Measurements from ENCODE around the gene G6PC3.

G6PC3 gene

DNA sequence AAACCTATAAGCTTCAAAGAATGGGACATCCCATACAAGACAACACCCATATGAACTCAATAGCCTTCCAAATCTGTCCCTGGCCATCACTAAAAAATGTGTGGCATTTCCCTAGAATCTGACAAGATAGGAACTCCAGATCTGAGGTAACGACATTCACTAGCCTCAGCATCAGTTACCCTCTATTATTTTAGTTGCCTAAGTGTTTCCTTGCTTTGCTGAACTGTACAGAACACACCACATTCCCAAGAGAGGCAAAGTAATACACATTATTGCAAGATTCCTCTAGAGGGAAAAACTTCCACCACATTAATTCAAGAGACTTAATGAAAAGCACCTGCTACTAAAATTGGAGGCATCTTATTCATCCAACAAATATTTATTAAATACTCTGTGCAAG is 9.1 kb upstream of the G6PC3 start:
- no peak for DNase-seq

DNA sequence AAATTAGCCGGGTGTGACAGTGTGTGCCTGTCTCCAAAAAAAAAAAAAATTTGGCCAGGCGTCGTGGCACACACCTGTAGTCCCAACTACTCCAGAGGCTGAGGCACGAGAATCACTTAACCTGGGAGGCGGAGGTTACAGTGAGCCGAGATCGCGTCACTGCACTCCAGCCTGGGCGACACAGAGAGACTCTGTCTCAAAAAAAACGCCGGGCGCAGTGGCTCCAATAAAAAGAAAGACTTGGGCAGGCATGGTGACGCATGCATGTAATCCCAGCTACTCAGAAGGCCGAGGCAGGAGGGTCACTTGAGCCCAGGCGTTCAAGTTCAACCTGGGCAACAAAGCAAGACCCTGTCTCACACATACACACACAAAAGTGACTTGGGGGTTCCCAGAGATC is 7.7 kb upstream of the G6PC3 start:
- DNase-seq, result no peak

DNA sequence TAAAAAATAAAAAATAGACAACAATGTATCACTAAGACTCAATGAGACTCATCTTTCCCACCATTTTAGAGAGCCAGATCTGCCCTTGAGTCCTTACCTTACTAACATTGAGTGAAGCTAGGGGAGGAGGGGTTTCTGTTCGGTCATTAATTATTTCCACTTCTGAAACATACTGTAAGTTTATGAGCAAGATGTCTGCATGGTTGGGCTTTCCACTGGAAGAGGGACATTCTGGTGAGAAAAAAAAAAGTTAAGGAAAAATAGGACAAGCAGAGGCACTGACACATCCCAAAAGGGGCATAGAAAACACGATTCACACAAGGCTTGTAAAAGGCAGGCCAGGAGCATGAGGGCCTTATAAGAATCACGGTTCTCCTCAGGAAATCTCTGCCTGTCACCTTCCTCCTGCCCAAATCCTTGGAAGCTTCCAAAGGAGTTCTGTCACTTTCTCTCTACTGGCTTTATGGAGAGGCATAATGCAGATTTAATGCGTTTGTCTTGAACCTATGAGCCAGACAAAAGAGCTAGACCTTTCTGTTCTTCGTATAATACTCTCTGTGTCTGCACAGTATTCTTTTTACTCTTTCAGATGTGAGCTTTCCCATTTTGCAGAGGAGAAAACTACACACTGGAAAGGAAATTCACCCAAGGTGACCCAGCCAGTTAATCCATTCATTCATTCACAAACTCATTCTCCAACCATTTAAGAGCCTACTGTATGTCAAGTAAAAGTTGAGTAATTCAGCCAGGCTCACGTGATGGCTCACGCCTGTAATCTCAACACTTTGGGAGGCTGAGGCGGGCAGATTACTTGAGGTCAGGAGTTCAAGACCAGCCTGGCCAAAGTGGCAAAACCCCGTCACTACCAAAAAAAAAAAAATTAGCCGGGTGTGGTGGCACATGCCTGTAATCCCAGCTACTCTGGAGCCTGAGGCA is 6.6 kb upstream of the G6PC3 start:
- no peak for DNase-seq

DNA sequence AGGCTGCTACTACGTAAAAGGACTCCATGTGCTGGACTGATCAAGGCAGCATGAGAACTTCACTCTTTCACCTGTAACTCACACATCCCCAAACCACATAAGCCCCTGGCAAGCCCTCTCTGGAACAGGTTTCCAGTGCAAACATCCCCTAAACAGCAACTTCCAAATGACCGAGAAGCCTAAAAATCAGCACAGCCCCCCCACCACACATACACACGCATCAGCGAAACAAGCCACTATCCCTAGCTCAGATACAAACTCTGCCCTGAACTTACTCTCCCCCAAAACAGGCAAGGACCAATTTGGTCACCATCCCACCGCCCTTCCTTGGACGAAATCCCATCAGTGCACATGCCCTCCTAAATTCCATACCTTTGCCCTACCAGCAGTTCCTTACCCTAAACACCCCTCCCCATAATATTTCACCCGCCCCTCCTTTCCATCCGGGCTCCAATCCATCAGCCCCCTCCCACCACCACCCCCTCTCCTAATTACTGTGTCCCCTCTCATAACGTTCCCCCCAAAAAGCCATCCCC is 4.8 kb upstream of the G6PC3 start:
- no peak for DNase-seq

DNA sequence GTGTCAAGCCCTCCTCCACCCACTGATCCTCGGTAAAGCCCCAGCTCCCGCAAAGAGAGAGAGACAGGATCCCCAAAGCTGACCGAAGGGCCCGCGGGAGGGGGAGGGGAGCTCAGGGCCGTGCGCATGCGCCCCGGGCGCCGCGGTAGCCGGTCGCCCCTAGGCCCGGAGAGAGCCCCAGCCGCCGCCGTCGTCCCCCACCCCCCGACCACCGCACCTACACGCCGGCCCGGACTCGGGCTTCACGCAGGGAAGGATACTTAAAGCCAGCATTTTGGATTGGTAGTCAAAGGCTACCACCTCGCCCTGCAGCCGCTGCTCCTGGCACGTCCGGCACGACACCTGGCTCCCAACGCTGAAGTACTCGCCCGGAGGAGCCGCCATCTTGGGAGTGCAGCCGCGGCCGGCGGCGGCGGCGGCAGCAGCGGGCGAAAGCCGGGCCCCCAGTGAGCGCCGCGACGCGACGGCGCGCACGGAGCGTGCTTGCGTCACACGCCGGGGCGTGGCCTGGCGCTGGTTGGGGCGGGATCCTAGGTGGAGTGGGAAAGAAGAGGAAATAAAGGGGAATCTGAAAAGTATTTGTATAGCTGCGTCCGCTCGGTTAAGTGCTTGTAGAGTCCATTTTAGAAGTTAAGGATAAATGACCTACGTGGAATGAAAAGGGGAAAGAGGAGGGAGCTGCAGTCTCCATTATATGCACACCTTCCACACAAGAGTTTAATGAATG is 4.2 kb upstream of the G6PC3 start, which contains the start of gene LSM12:
LSM12 (minus strand) TSS at position 468 of the 727 bp plus-strand sequence; CDS start at position 384, 84 bp downstream.
- DNase-seq, result peak; percentile 69

DNA sequence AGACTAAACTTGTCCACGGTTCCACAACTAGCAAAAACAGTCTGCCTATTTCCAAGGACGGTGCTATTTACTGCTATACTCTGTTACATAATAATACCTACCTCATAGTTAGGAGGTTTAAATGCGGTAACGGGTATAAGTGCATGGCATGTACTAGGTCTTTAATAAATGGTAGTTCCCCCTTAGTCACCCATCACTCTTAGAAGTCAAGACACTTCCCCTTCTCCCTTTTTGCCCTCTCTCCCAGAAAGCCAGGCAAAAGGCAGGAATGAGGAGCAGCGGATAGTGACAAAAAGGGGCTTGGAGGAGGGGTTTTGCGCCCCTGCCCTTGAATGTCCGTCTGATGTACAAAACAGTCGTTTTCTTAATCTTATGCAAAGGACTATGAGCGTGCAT is 3.0 kb upstream of the G6PC3 start:
- no peak for DNase-seq

DNA sequence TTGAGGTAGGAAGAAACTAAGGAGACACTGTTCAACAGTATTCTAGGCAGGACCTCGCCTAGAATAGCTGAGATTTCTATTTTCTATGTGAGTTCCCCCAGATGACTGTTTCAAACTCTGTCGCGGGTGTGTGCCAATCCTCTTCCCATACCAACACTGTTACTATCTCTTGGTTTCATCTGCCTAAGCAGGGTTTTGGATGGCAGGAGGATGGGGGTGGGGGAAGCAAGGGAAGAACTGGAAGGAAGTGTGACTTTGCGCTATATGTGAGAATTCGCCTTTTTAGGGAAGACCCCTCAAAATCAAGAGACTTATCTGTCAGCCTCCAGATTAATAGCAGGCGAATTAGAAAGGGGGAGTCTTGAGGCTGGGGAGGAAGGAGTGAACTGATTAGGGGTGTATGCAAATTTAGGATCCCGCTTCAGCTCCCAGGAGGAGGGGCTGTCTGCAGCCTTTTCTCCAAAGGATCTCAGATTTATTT is 521 bp upstream of the G6PC3 start:
- no peak for DNase-seq

DNA sequence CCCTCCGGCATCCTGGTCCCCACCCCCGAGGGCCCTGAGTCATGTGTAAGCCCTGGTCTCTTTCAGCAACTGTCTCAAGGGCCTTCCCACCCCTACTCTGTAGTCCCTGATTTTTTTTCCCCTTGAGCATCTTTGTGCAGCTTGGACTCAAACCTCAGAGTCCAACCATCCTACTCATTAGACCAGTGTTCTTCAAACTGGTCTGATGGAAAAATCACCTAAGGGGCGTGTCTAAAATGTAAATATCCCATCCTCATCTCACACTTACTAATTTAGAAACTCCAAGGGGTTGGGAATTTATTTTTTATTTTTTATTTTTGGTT is 624 bp downstream of the G6PC3 start:
- no peak for DNase-seq

DNA sequence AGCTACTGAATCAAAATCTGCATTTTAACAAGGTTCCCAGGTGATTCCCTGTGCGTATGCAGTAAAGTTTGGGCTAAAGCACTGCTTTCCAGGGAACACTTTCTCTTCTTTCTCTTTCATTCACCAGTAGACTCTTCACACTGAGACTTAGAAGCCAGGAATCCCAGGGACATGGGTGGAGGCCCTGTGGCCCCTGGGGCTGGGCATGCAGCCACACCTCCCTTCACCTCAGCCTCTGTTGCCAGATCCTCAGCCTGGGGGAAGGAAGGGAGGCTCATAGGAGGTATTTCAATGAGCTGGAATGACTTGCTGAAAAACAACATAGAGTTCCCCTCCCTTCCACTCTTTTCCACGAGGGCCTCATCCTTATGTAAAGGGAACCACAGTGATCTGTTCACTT is 1.2 kb downstream of the G6PC3 start:
- DNase-seq, result no peak

DNA sequence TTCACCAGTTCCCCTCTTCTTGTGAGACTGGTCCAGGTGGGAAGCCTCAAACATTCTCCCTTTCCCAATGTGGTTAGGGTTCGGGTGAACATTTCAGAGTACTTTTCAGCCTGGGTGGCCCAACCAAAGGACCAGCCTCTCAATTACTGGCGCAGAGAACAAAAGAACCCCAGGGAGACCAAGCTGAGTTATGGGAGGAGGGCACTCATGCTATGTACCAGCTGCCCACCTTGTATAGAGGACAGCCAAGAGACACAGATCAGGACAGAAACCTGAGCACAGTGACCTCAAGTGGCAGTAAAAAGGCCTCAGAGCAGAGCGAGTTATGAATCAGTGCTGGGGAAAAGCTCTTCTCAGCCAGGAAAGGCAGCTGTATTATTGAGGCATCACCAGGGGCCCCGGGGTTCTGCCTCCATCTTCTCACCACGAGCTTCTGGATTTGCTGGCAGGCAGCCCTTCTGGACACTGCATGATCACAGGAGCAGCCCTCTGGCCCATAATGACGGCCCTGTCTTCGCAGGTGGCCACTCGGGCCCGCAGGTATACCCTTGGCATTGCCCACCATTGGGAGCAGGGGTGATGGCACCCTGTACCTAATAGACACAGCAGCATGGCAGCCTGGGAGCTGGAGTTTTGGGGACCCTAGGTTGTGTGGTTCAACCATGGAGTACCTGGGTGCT is 3.8 kb downstream of the G6PC3 start:
- no peak for DNase-seq

DNA sequence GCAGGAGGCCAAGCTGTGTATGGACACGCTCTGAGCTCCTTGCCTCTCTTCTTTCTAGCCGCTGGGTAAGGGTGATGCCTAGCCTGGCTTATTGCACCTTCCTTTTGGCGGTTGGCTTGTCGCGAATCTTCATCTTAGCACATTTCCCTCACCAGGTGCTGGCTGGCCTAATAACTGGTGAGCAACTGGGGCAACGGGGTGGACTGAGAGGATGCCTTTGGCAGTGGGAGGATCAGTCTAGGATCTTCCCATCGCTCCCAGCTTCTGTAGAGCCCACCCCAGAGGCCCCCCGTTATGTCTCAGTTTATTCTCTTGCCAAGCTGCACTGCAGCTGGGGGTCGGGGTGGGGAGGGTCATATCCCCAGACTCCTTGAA is 4.4 kb downstream of the G6PC3 start:
- no peak for DNase-seq

DNA sequence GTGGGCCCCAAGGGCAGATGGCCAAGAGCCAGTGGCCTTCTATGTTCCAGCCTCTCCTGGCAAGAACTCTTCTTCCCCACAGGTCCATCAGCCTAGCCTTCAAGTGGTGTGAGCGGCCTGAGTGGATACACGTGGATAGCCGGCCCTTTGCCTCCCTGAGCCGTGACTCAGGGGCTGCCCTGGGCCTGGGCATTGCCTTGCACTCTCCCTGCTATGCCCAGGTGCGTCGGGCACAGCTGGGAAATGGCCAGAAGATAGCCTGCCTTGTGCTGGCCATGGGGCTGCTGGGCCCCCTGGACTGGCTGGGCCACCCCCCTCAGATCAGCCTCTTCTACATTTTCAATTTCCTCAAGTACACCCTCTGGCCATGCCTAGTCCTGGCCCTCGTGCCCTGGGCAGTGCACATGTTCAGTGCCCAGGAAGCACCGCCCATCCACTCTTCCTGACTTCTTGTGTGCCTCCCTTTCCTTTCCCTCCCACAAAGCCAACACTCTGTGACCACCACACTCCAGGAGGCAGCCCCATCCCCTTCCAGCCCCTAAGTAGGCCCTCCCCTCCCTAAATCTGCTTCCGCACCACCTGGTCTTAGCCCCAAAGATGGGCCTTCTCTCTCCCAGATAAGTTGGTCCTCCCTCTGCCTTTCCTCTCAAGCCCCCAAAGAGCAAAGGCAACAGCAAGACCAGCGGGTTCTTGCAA is 5.2 kb downstream of the G6PC3 start:
- DNase-seq, result no peak

DNA sequence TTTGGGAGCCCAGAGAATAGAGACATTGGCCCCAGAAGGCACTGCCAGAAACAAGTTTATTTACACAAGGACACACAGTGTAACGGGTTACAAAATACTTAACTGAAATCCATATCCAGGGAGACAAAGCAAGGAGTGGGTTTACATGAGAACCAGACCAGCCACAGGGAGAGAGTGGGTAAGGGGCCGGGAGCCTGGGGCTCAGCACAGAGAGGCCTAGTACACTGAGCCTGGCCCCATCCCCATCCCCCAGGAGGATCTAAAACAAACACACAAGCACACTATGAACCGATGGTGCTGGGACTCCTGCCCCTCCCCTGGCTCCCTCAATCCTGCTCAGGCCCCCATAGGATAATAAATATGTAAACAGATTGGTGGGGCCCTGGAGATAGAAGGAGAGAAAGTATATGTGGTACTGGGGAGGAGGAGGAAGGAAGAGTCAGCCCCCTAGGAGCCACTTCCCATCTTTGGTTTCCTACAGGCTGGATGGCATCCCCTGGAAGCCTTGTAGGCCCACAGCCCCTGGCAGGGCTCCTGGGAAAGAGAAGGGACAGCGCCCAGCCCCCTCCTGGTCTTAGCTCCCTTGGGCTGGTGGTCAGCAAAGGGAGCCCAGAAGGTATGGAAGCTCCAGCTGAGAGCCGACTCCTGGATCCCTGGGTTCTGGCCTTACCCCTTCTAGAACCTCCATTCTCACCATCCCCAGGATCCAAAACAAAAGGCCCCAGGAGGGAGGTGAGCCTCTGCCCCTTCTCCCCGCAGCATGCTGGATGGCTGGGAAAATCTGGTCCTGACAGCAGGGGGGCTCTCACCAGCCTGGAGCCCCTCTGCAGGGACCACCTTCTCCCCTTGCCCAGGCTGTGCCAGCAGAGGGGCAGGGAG is 6.4 kb downstream of the G6PC3 start:
- no peak for DNase-seq

DNA sequence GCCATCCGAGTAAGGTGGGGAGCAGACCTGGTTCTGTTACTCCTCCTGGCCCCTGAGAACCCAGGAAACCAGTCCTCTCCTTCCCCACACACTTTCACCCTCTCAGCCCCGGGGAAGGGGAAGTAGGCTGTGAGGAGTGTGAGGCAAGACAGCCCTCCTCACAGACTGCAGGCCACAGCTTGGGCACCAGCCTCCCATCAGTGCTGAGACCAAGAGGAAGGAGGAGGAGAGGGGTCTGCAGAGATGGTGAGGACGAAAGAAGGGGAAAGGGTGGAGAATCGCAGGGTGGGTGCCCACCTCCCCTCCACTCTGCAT is 7.0 kb downstream of the G6PC3 start:
- no peak for DNase-seq

DNA sequence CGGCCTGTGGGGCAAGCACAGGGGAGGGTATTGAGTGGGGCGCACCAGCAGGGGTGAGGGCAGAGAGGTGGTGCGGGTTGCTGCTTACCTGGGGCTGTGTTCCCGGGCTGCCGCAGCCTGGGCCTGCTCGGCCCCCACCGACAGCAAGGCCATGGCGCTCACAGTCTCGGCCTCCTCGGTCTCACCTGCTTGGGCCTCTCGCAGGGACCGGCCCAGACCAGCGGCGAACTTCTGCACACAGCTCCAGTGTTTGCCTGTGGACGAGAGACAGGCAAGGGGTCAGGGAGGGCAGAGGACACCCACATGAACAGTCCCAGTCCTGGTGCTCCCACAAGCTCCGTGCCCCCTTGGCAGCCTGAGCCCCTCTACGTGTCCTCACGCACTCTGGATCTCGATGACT is 7.9 kb downstream of the G6PC3 start:
- no peak for DNase-seq

DNA sequence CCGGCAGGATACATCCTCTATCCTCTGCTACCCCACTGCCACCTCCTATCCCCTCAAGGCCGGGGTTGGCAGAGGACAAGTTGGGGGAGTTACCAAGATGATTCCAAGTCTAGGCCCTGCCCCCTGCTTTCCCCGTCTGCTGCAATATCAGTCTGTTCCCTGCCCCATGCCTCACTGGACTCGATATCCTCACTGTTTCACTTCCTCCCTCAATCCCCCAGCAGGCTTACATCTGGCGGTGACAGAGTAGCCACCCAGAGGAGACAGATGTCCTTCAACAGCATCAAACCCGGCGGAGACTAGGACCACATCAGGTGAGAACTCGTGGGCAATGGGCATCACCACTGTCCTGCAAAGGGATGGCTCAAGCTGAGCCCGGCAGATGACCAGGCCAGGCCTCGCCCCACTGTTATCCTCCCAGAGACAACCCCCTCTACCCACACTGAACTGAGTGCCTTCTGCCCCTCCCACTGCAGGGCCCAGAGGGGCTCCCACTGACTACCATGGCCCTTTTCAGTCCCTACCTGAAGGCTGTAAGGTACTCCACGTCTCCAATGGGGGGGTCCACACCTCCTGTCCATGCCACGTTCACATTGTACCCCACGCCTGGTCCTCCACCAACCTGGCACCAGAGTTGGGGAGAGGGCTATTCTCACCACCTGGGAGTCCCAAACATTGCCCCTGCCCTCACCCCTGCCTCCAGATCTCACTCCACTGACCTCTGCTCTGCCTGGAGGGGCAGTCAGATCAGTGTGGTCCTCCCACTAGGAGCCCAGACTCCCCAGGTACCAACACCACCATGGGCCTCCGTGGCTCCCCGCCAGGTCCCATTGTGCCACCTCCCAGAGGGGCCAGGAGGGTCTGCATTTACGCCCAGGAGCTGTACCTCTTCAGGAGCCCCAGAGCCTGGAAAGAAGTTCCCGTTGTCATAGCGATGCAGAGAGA is 9.6 kb downstream of the G6PC3 start:
- DNase-seq, result no peak

DNA sequence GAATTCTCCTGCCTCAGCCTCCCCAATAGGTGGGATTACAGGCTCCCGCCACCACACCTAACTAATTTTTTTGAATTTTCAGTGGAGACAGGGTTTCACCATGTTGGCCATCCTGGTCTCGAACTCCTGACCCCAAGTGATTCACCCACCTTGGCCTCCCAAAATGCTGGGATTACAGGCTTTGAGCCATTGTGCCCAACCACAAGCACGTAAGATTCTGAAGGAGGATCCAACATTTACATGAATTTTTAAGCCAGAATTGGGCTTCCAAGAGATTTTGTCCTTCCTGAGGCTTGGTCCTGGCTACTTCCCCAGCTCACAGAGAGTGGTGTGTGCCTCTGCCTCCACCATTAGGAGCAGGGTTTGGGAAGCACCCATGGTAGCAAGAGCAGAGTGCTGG is 11.1 kb downstream of the G6PC3 start:
- no peak for DNase-seq

DNA sequence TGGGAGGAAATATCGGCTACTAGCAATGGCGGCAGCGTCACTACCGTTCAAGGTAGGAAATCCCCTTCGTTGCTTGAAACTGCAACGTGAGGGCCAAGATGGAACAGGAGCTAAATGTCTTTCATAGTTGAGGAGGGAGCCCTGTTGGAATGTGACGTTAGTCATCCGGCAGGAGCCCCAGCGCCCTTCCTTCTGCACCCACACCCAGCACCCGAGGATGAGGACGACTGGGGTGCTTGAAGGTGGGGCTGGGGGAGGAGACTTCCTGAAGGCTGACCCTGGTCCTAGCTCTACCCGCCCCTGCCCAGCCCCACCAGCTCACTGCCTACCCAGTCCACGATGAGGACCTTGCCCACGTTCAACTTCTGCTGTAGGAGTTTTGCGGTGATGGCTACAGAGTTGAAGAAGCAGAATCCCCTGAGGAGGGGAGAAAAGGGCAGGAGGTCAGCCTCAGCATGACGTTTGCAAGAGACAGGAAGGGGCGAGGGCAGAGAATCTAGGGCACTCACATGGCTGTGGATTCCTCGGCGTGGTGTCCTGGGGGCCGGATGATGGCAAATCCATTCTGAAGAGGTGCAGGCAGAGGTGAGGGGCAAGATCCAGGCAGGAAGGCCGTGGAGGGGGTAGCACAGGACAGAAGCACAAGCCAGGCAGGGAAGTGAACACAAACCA is 11.9 kb downstream of the G6PC3 start:
- DNase-seq, result no peak

DNA sequence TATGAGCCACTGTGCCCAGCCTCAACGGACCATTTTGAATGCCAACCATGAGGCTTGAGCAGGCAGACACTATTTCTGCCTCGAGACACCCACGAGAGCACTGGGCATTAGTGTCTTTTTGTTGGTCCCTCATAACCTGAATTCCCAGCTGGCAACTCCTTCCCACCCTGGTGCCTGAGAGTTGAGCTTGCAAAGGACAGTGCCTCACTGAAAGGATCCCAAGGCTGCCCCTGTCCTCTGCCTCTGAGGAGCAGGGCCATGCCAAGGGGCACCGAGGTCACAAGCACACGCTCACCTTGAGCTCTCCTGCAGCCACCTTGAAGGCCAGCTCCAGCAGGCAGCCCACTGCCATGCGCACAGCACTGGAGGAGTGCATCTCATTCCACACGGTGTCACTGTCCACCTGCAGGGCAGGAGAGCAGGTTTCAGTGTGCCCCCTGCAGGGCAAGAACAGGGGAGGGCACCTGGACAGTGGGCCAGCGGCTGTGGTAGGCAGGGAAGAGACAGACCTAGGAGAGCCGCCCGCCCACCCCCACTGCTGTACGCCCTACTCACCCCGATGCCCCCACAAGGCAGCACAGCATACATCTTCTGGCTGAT is 12.8 kb downstream of the G6PC3 start:
- DNase-seq, result peak; percentile 5

DNA sequence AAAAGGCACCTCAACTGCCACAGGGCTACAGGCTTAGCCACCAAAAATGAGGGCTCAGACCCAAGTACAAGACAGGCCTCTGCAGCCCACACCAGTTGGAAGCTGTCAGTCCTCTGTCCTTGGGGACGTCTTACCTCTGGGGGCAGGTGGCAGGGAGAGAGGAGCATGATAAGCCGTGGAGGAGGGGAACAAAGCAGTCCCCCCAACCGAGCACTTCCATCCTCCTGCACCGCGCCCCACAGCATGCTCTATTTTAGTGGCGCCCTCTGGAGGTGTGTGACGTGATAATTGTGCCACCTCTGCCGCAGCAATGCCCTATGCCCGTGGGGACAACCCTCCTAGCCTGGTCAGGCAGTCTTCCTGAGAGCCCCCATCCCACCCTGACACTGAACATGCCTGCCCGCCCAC is 13.6 kb downstream of the G6PC3 start:
- DNase-seq, result no peak

All from NCI-H524 treated with DMSO at 0.1 percent for 48 hours (cell line).